GM18951 (cell line): Measurements from ENCODE around the gene JUNB.
A peak's percentile ranks its signal among the peaks of the same experiment; 100 is the strongest.
"Not testable (repeated sequence)": the region's sequence is repeated elsewhere in the genome, so short reads cannot be mapped to it uniquely, and the experiment has no call there.

ENCODE experiments used
- POLR2A ChIP-seq: IDR thresholded peaks from 4 replicates; pipeline ENCODE4 v1.6.1; 2011; ENCODE audit warnings: mild to moderate bottlenecking; ENCODE audit not compliant: insufficient read length, insufficient read depth; ENCODE audit errors: extremely low read depth
- in situ Hi-C: fragments of 300-500 bp; cut with MboI; formaldehyde crosslinking; loops from one replicate; pipeline ENCODE4 v1.12.0; 2022; ENCODE audit warnings: low sequenced_read_pairs, mixed read lengths, inconsistent platforms; ENCODE audit not compliant: unreplicated experiment

The JUNB gene

DNA sequence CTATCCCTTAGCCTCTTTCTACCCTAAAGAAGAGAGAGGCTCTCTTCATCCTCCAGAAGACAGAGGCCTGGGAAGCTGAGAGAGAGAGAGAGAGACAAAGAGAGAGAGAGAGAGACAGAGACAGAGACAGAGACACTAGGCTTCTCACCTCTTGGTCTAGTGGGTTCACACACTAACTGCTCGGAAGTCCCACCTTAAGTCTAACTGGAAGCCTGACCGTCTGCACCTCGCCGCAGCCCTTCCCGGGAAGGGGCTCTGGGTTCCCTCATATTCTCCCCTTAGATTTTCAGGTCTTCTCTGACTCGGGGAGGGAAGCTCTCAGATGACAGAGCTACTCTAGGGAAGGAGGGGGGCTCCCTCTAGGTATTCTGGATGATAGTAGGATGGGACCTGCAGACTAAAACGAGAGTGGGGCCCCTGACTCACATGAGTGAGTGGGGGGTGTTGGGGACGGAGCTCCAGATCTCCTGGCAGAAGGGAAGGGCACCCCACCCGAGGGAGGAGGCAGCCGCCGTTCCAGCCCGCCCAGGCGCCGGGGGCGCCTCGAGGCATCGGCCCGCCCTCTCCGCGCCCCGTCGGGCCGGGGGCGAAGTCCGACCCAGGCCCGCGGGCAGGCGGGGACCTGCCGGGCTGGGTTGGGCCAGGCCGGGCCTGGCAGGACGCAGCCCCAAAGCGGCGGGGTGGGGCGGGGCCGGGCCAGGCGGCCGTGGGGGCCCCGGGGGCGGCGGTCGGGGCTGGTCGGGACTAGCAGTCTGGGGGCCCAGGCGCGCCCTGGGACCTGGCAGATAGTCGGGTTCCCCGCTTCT, 2.0 kb upstream of the JUNB start:
- in situ Hi-C loops, result no loop called here
- peak; percentile 77 for TF ChIP-seq POLR2A

DNA sequence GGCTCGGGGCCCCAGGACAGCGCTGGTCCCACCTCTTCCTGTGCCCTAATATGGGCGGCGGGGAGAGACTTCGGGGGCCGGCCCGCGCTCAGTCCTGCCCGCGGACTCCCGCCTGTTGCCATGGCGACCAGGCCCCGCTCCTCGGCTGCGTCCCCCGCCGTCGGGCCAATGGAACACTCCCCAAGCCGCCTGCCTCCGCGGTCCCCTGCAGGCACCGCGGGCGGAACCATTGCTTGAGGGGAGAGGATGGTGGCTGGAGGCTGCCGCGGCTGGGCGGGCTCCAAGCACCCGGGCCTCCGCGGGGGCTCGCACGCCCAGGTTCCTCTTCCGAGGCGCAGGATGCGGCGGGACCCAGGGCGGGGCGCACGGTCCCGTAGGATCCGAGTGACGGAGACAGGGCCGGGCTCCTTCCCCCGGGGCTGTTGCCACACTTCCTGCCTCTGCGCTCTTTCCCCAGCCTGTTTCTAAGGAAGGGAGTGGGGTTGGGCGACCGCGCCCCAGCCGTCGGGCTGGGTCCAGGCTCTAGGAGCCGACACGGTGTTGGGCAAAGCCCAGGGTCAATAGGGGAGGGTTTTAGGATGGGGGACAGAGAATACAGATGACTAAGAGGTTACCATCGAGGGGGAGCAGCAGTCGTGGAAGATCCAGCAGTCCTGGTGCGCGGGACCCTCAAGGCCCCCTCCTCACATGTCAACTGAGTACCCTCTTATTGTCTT, 1.2 kb upstream of the JUNB start:
- in situ Hi-C loops, result no loop called here
- TF ChIP-seq POLR2A, result no peak

- no peak for TF ChIP-seq POLR2A
- in situ Hi-C loops, result no loop called here
Observed at GRCh38 chr19:12790628-12791344, 500 bp upstream of the JUNB start.

- TF ChIP-seq POLR2A, result peak; percentile 64
- in situ Hi-C loops, result no loop called here
Observed at GRCh38 chr19:12792051-12792852, 966 bp downstream of the JUNB start.

DNA sequence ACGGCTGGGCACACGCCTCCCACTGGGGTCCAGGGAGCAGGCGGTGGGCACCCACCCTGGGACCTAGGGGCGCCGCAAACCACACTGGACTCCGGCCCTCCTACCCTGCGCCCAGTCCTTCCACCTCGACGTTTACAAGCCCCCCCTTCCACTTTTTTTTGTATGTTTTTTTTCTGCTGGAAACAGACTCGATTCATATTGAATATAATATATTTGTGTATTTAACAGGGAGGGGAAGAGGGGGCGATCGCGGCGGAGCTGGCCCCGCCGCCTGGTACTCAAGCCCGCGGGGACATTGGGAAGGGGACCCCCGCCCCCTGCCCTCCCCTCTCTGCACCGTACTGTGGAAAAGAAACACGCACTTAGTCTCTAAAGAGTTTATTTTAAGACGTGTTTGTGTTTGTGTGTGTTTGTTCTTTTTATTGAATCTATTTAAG, 1.6 kb downstream of the JUNB start:
- no peak for TF ChIP-seq POLR2A
- in situ Hi-C loops, result no loop called here

- TF ChIP-seq POLR2A, result peak; percentile 64
- in situ Hi-C loops, result no loop called here
Observed at GRCh38 chr19:12793290-12794195, 2.3 kb downstream of the JUNB start.

- no peak for TF ChIP-seq POLR2A
- in situ Hi-C loops, result no loop called here
Observed at GRCh38 chr19:12794196-12794941, 3.1 kb downstream of the JUNB start.

DNA sequence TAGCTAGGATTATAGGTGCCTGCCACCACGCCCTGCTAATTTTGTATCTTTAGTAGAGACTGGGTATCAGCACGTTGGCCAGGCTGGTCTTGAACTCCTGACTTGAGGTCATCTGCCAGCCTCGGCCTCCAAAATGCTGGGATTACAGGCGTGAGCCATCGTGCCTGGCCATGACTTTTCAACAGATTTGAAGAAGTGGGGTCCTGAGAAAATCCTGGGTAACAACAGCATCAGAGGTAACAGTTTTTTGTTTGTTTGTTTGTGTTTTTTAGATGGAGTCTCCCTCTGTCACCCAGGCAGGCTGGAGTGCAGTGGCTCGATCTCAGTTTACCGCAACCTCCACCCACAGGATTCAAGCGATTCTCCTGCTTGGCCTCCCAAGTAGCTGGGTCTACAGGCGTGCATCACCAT, 3.7 kb downstream of the JUNB start:
- no peak for TF ChIP-seq POLR2A
- in situ Hi-C loops, result no loop called here

GRCh38 chr19:12796146-12797071, 5.1 kb downstream of the JUNB start:
- TF ChIP-seq POLR2A, result no peak
- in situ Hi-C loops, result no loop called here

GRCh38 chr19:12797141-12797587, 5.9 kb downstream of the JUNB start:
- in situ Hi-C loops, result no loop called here
- TF ChIP-seq POLR2A, result no peak

GRCh38 chr19:12797607-12798006, 6.3 kb downstream of the JUNB start:
- in situ Hi-C loops, result not testable (repeated sequence)
